DND-41 (cell line): ENCODE measurements around the gene GIPC3.

Experiments used
- CTCF ChIP-seq: IDR thresholded peaks from 2 replicates; pipeline ENCODE4 v1.5.1; 2012; ENCODE audit warnings: borderline replicate concordance, low read length, moderate library complexity, mild to moderate bottlenecking; ENCODE audit not compliant: poor library complexity, severe bottlenecking; ENCODE audit errors: extremely low read depth
- EZH2 ChIP-seq: IDR thresholded peaks from 3 replicates; pipeline ENCODE4 v1.6.1; 2012; ENCODE audit warnings: borderline replicate concordance, low read depth, mild to moderate bottlenecking, moderate library complexity, low read length, inconsistent platforms; ENCODE audit not compliant: severe bottlenecking

- TF ChIP-seq CTCF: no peak
- TF ChIP-seq EZH2: no peak
These were observed 6.8 kb downstream of the GIPC3 start for GRCh38 chr19:3591876-3592613.
